HepG2 (cell line): Measurements from ENCODE around the gene RAB29. TPM values are rescaled to one million over a fixed set of nuclear protein-coding genes. Genes with fewer than 3 reads are reported as not detected.
A peak's percentile ranks its signal among the peaks of the same experiment; 100 is the strongest.

Experiments used
- ARID3A ChIP-seq: IDR thresholded peaks from 2 replicates; pipeline ENCODE4 v1.6.1; 2012; ENCODE audit warnings: low read depth, low read length, improper control_type of control experiment
- CSRNP2 ChIP-seq: sonication (generic); formaldehyde crosslinking; conservative IDR thresholded peaks from 2 replicates; pipeline ENCODE4 v1.8.0; 2022; ENCODE audit warnings: low read depth, missing genetic modification reagents
- CTCF ChIP-seq: sonication (generic); formaldehyde crosslinking; IDR thresholded peaks from 2 replicates; pipeline ENCODE4 v1.5.0; 2020; ENCODE audit warnings: mild to moderate bottlenecking, missing genetic modification reagents, moderate library complexity
- ERF ChIP-seq: IDR thresholded peaks from 2 replicates; pipeline ENCODE4 v1.6.1; 2018; ENCODE audit warnings: missing biosample characterization, missing genetic modification reagents
- FOXA3 ChIP-seq: IDR thresholded peaks from 2 replicates; pipeline ENCODE4 v1.6.1; 2016; ENCODE audit warnings: missing genetic modification reagents, missing compliant biosample characterization
- HNF1B ChIP-seq: sonication (generic); formaldehyde crosslinking; IDR thresholded peaks from 2 replicates; pipeline ENCODE4 v1.5.1; 2020; ENCODE audit warnings: mild to moderate bottlenecking, moderate library complexity, missing genetic modification reagents
- HNRNPUL1 ChIP-seq: fragments of 200-400 bp; formaldehyde crosslinking; IDR thresholded peaks from 2 replicates; pipeline ENCODE4 v1.6.1; 2017; ENCODE audit warnings: low read depth, mild to moderate bottlenecking, low read length, moderate library complexity
- KDM5A ChIP-seq: fragments of 200-600 bp; sonication (generic); IDR thresholded peaks from 2 replicates; pipeline ENCODE4 v1.7.0; 2018; ENCODE audit warnings: antibody characterized with exemption, mild to moderate bottlenecking, low read length, borderline replicate concordance
- MIXL1 ChIP-seq: IDR thresholded peaks from 2 replicates; pipeline ENCODE4 v1.6.1; 2016
- PHF5A ChIP-seq: IDR thresholded peaks from one replicate; pipeline ENCODE4 v1.6.1; 2018; ENCODE audit warnings: low read depth, missing genetic modification reagents; ENCODE audit not compliant: unreplicated experiment
- POLR2G ChIP-seq: fragments of 200-400 bp; formaldehyde crosslinking; IDR thresholded peaks from 2 replicates; pipeline ENCODE4 v1.6.1; 2018; ENCODE audit warnings: mild to moderate bottlenecking, low read depth, low read length, moderate library complexity
- RFXAP ChIP-seq: sonication (generic); formaldehyde crosslinking; IDR thresholded peaks from 2 replicates; pipeline ENCODE4 v1.4.0; 2020; ENCODE audit warnings: missing genetic modification reagents, borderline replicate concordance
- SALL1 ChIP-seq: sonication (generic); formaldehyde crosslinking; IDR thresholded peaks from 2 replicates; pipeline ENCODE4 v1.8.0; 2022; ENCODE audit warnings: mild to moderate bottlenecking, missing genetic modification reagents
- TEAD2 ChIP-seq: sonication (generic); formaldehyde crosslinking; IDR thresholded peaks from 2 replicates; pipeline ENCODE4 v1.9.0; 2021; ENCODE audit warnings: missing genetic modification reagents
- TFDP2 ChIP-seq: sonication (generic); formaldehyde crosslinking; IDR thresholded peaks from 2 replicates; pipeline ENCODE4 v1.4.0; 2020; ENCODE audit warnings: missing genetic modification reagents
- ZFX ChIP-seq: sonication (generic); formaldehyde crosslinking; IDR thresholded peaks from 2 replicates; pipeline ENCODE4 v1.4.0; 2020; ENCODE audit warnings: mild to moderate bottlenecking, low read depth, missing genetic modification reagents, moderate library complexity
- ZNF12 ChIP-seq: sonication (generic); formaldehyde crosslinking; IDR thresholded peaks from 2 replicates; pipeline ENCODE4 v1.5.0; 2020; ENCODE audit warnings: missing genetic modification reagents
- ZNF234 ChIP-seq: sonication (generic); formaldehyde crosslinking; conservative IDR thresholded peaks from 2 replicates; pipeline ENCODE4 v1.5.1; 2020; ENCODE audit warnings: mild to moderate bottlenecking, missing genetic modification reagents
- ZNF260 ChIP-seq: sonication (generic); formaldehyde crosslinking; IDR thresholded peaks from 2 replicates; pipeline ENCODE4 v1.4.0; 2020; ENCODE audit warnings: missing genetic modification reagents, low read depth, mild to moderate bottlenecking, borderline replicate concordance
- ZNF777 ChIP-seq: sonication (generic); formaldehyde crosslinking; IDR thresholded peaks from 2 replicates; pipeline ENCODE4 v1.4.0; 2020; ENCODE audit warnings: missing genetic modification reagents
- ZNF788 ChIP-seq: sonication (generic); formaldehyde crosslinking; IDR thresholded peaks from 2 replicates; pipeline ENCODE4 v1.5.0; 2020; ENCODE audit warnings: mild to moderate bottlenecking, missing genetic modification reagents, borderline replicate concordance
- polyA plus RNA-seq, 8 experiments: library from polyadenylated mRNA; depleted of rRNA in 3 of 8; stranded (reverse) in 7 of 8; unstranded in 1 of 8; fragments of >200 nt; fragmentation: Illumina TruSeq in 4 of 8; extraction: Trizol in 4 of 8; gene quantifications; 2 replicates each; pipeline versions ENCODE4 v1.2.1 to v1.2.3, GENCODE V29; 2011 to 2016; ENCODE audit warnings: low read depth in 4 of 8, missing spikeins in 1 of 8, mixed read lengths in 1 of 8; ENCODE audit not compliant: insufficient read depth in 1 of 8
- total RNA-seq, 5 experiments: library from RNA; depleted of rRNA; stranded (reverse); fragments of >200 nt; fragmentation: Illumina TruSeq; extraction: Trizol; gene quantifications; 2 replicates each; pipeline ENCODE4 v1.2.3, GENCODE V29; 2016; ENCODE audit warnings: low read depth in 1 of 5

Gene RAB29
- total and polyA plus RNA-seq, 2 of the 13 experiments (the other 11 are each of a cell fraction or from before 2014, with no cell fraction given): 8.7 to 10.1 TPM

GRCh38 chr1:205749234-205750137, 25.8 kb downstream of the RAB29 start (continued):
- TF ChIP-seq KDM5A (peak; percentile 78; the same call in 1 of the 2 replicates), PHF5A (CRISPR knock-in tag) (peak; percentile 82), ARID3A (no peak), FOXA3 (CRISPR knock-in tag) (peak; percentile 62; the same call in 1 of the 2 replicates), ZNF12 (peak; percentile 12; the same call in 1 of the 2 replicates), MIXL1 (CRISPR knock-in tag) (0 out of 2 replicates have a peak, but pooled peaks have one; percentile 38), SALL1 (CRISPR knock-in tag) (peak; percentile 89; the same call in 1 of the 2 replicates), TFDP2 (peak; percentile 74), POLR2G (peak; percentile 64), ZNF234 (CRISPR knock-in tag) (no peak), ERF (CRISPR knock-in tag) (peak; percentile 76), RFXAP (CRISPR knock-in tag) (peak; percentile 24; the same call in 1 of the 2 replicates), HNRNPUL1 (peak; percentile 89), CTCF (peak; percentile 45), TEAD2 (no peak), ZNF777 (no peak), CSRNP2 (CRISPR knock-in tag) (no peak), ZNF260 (CRISPR knock-in tag) (no peak), HNF1B (CRISPR knock-in tag) (peak; percentile 94), ZNF788 (peak; percentile 91; the same call in 1 of the 2 replicates), ZFX (CRISPR knock-in tag) (0 out of 2 replicates have a peak, but pooled peaks have one; percentile 7)
